ENCODE data around the gene UBR3.

UBR3 gene

GRCh38 chr2:170031288-170031687 lies 204.0 kb downstream of the UBR3 start:
- Mint-ChIP-seq H3K4me3 (no peak overlapping the region), H3K36me3 (ENCODE audit: low read depth) (peaks cover 59% of the 10 kb centered on the region), H3K27me3 (ENCODE audit: low read depth) (peaks cover 3% of the 10 kb centered on the region), H3K9me3 (peaks cover 14% of the 10 kb centered on the region), H3K27ac (no peak overlapping the region), H3K4me1 (no peaks in the 10 kb centered on the region)
- no peak for TF ChIP-seq CTCF (IDR thresholded peaks at IDR 0.05; ENCODE audit: unreplicated experiment in 3 of 3)

GRCh38 chr2:170034596-170034995 lies 207.3 kb downstream of the UBR3 start:
- Mint-ChIP-seq H3K4me1 (no peaks in the 10 kb centered on the region), H3K27me3 (ENCODE audit: low read depth) (peaks cover 3% of the 10 kb centered on the region), H3K27ac (no peak overlapping the region), H3K9me3 (peaks cover 14% of the 10 kb centered on the region), H3K36me3 (ENCODE audit: low read depth) (peaks cover 54% of the 10 kb centered on the region), H3K4me3 (no peak overlapping the region)
- TF ChIP-seq CTCF (IDR thresholded peaks at IDR 0.05; ENCODE audit: unreplicated experiment in 3 of 3), result no peak

GRCh38 chr2:170038734-170039133 lies 211.5 kb downstream of the UBR3 start:
- Mint-ChIP-seq H3K4me3 (no peak overlapping the region), H3K27me3 (ENCODE audit: low read depth) (no peaks in the 10 kb centered on the region), H3K4me1 (no peaks in the 10 kb centered on the region), H3K9me3 (no peaks in the 10 kb centered on the region), H3K36me3 (ENCODE audit: low read depth) (peaks cover 31% of the 10 kb centered on the region), H3K27ac (no peak overlapping the region)
- no peak for TF ChIP-seq CTCF (IDR thresholded peaks at IDR 0.05; ENCODE audit: unreplicated experiment in 3 of 3)

GRCh38 chr2:170039401-170040172 lies 212.3 kb downstream of the UBR3 start:
- Mint-ChIP-seq H3K4me3 (no peak overlapping the region), H3K36me3 (ENCODE audit: low read depth) (peaks cover 24% of the 10 kb centered on the region), H3K9me3 (no peaks in the 10 kb centered on the region), H3K27ac (no peak overlapping the region), H3K27me3 (ENCODE audit: low read depth) (no peaks in the 10 kb centered on the region), H3K4me1 (no peaks in the 10 kb centered on the region)
- no peak for TF ChIP-seq CTCF (IDR thresholded peaks at IDR 0.05; ENCODE audit: unreplicated experiment in 3 of 3)

- H3K36me3 Mint-ChIP-seq (ENCODE audit: low read depth), result peaks cover 15% of the 10 kb centered on the region
- no peak overlapping the region for H3K4me3 Mint-ChIP-seq
- no peak overlapping the region for H3K27ac Mint-ChIP-seq
- H3K9me3 Mint-ChIP-seq, result no peaks in the 10 kb centered on the region
- no peaks in the 10 kb centered on the region for H3K27me3 Mint-ChIP-seq (ENCODE audit: low read depth)
- no peaks in the 10 kb centered on the region for H3K4me1 Mint-ChIP-seq
- no peak for TF ChIP-seq CTCF (IDR thresholded peaks at IDR 0.05; ENCODE audit: unreplicated experiment in 3 of 3)
Observed at GRCh38 chr2:170044751-170045478, 217.7 kb downstream of the UBR3 start.
